PC-9 (cell line): ENCODE data around the gene THYN1. TPM values are rescaled to one million over a fixed set of nuclear protein-coding genes. Genes with fewer than 3 reads are reported as not detected.

Source experiments
- BruUV-seq: library from RNA; stranded (reverse); fragments of 400-500 nt; replicated peaks from 2 replicates; lab custom pipeline; 2021; lab: Mats Ljungman, UMichigan
- CTCF ChIA-PET: fragments of 300-600 bp; sonication (Branson Sonifier 250); formaldehyde crosslinking; loops from one replicate; lab custom pipeline; 2022; ENCODE audit warnings: antibody characterized with exemption; lab: Charles Lee
- POLR2A ChIA-PET: fragments of 300-600 bp; sonication (Branson Sonifier 250); formaldehyde crosslinking; loops from one replicate; lab custom pipeline; 2022; ENCODE audit warnings: antibody characterized with exemption; ENCODE audit not compliant: unreplicated experiment; lab: Charles Lee
- DNase-seq, 2 experiments: peaks; one replicate each; pipeline versions ENCODE4 v3.0.0 to v3.0.0-alpha.2; 2015 to 2022; ENCODE audit warnings: mixed read lengths in 1 of 2
- H2AFZ ChIP-seq: fragments of 200-600 bp; sonication (generic); 2 replicates; pipeline ENCODE4 v1.8.1; 2017; ENCODE audit warnings: antibody characterized with exemption
- H3F3A ChIP-seq: fragments of 200-600 bp; sonication (generic); 2 replicates; pipeline ENCODE4 v1.8.1; 2017; ENCODE audit warnings: antibody characterized with exemption, mild to moderate bottlenecking, low read depth; ENCODE audit not compliant: insufficient read depth
- H3K27ac ChIP-seq: fragments of 200-600 bp; sonication (generic); 2 replicates; pipeline ENCODE4 v1.6.1; 2016; ENCODE audit warnings: mixed run types
- H3K27me3 ChIP-seq: fragments of 200-600 bp; sonication (generic); 2 replicates; pipeline ENCODE4 v1.6.1; 2016; ENCODE audit warnings: low read depth, mixed run types; ENCODE audit not compliant: insufficient read depth
- H3K36me3 ChIP-seq: fragments of 200-600 bp; sonication (generic); 2 replicates; pipeline ENCODE4 v1.6.1; 2016; ENCODE audit warnings: low read depth, mixed run types
- H3K4me1 ChIP-seq: fragments of 200-600 bp; sonication (generic); replicated peaks from 2 replicates; pipeline ENCODE4 v1.6.1; 2016; ENCODE audit warnings: mixed run types; ENCODE audit not compliant: insufficient read depth
- H3K4me2 ChIP-seq: fragments of 200-600 bp; sonication (generic); 2 replicates; pipeline ENCODE4 v1.6.1; 2017; ENCODE audit warnings: mixed run types
- H3K4me3 ChIP-seq: fragments of 200-600 bp; sonication (generic); 2 replicates; pipeline ENCODE4 v1.6.1; 2016; ENCODE audit warnings: mixed run types
- H3K79me2 ChIP-seq: fragments of 200-600 bp; sonication (generic); 2 replicates; pipeline ENCODE4 v1.6.1; 2017; ENCODE audit warnings: low read depth, mixed run types
- H3K9me2 ChIP-seq: fragments of 200-600 bp; sonication (generic); 2 replicates; pipeline ENCODE4 v1.8.1; 2017; ENCODE audit warnings: mild to moderate bottlenecking; ENCODE audit not compliant: insufficient read depth
- H3K9me3 ChIP-seq: fragments of 200-600 bp; sonication (generic); 2 replicates; pipeline ENCODE4 v1.8.1; 2016; ENCODE audit warnings: low read depth; ENCODE audit not compliant: insufficient read depth
- H4K20me1 ChIP-seq: fragments of 200-600 bp; sonication (generic); 2 replicates; pipeline ENCODE4 v1.8.1; 2017; ENCODE audit not compliant: insufficient read depth
- CTCF ChIP-seq: fragments of 200-600 bp; sonication (generic); conservative IDR thresholded peaks from 2 replicates; pipeline ENCODE4 v1.6.1; 2017; ENCODE audit warnings: mixed run types, antibody characterized with exemption, mild to moderate bottlenecking, moderate library complexity
- EZH2 ChIP-seq: fragments of 200-600 bp; sonication (generic); IDR thresholded peaks from 2 replicates; pipeline ENCODE4 v1.8.0; 2017; ENCODE audit warnings: antibody characterized with exemption, low read depth
- intact Hi-C: fragments of 100-400 bp; cut with micrococcal nuclease; formaldehyde crosslinking; loops from one replicate; pipeline ENCODE4 v1.10.0; 2022; ENCODE audit not compliant: unreplicated experiment
- total RNA-seq: library from RNA; stranded (reverse); gene quantifications from 2 replicates; pipeline ENCODE4 v1.2.3, GENCODE V29; 2021

The THYN1 gene
- total RNA-seq, 1 experiment from 2014 or later, result 29.8 TPM

GRCh38 chr11:134275534-134276395, 22.6 kb upstream of the THYN1 start, which contains the start of gene GLB1L3:
TSS of gene GLB1L3 (plus strand) at chr11:134276379. CDS start at chr11:134276741, 362 bp downstream.
- ChIA-PET CTCF (no interaction called here), POLR2A (no interaction called here)
- no peak for DNase-seq
- Histone ChIP-seq H3K4me2 (no peak within 1 kb of the TSS), H3K4me1 (no peaks in the 10 kb centered on the region), H3F3A (no peaks in the 10 kb centered on the region), H3K79me2 (no peaks in the 10 kb centered on the region), H3K9me2 (no peaks in the 10 kb centered on the region), H3K27ac (no peak within 1 kb of the TSS), H3K36me3 (no peaks in the 10 kb centered on the region), H3K9me3 (no peaks in the 10 kb centered on the region), H3K4me3 (no peak within 1 kb of the TSS), H4K20me1 (no peaks in the 10 kb centered on the region), H3K27me3 (peaks cover 4% of the 10 kb centered on the region; the same call in 1 of the 2 replicates), H2AFZ (no peak within 1 kb of the TSS)
- intact Hi-C loops, result no loop called here
- TF ChIP-seq EZH2 (no peak), CTCF (no peak)
- no TSS peak for BruUV-seq

GRCh38 chr11:134275188-134275533, 22.0 kb upstream of the THYN1 start:
- no peaks in the 10 kb centered on the region for H3K9me2 ChIP-seq
- ChIA-PET POLR2A (no interaction called here), CTCF (no interaction called here)
- H3K79me2 ChIP-seq, result no peaks in the 10 kb centered on the region
- no peak for DNase-seq
- no peaks in the 10 kb centered on the region for H3K4me1 ChIP-seq
- no peaks in the 10 kb centered on the region for H3K27me3 ChIP-seq
- no peak for TF ChIP-seq CTCF
- no peak for TF ChIP-seq EZH2
- intact Hi-C loops, result no loop called here
- H3K36me3 ChIP-seq, result no peaks in the 10 kb centered on the region
- no peak overlapping the region for H3K4me3 ChIP-seq
- H3K9me3 ChIP-seq, result no peaks in the 10 kb centered on the region
- no peak overlapping the region for H2AFZ ChIP-seq
- H3K4me2 ChIP-seq, result no peak overlapping the region
- no peaks in the 10 kb centered on the region for H3F3A ChIP-seq
- H4K20me1 ChIP-seq, result no peaks in the 10 kb centered on the region
- H3K27ac ChIP-seq, result no peak overlapping the region
- no TSS peak for BruUV-seq

GRCh38 chr11:134273317-134273712, 20.2 kb upstream of the THYN1 start:
- BruUV-seq, result no TSS peak
- peaks cover 2% of the 10 kb centered on the region; the same call in 1 of the 2 replicates for H3F3A ChIP-seq
- H2AFZ ChIP-seq, result no peak overlapping the region
- no peak overlapping the region for H3K4me2 ChIP-seq
- H3K27ac ChIP-seq, result no peak overlapping the region
- no peaks in the 10 kb centered on the region for H4K20me1 ChIP-seq
- H3K79me2 ChIP-seq, result no peaks in the 10 kb centered on the region
- H3K9me2 ChIP-seq, result no peaks in the 10 kb centered on the region
- ChIA-PET POLR2A (interaction anchor here (0.6 kb wide), 1 partner anchor 49 kb away, joined by 10 read pairs; the partner anchor contains the start of gene VPS26B), CTCF (interaction anchor here (0.7 kb wide), 1 partner anchor 20 kb away, joined by 4 read pairs; the partner anchor contains the start of gene ACAD8)
- H3K4me1 ChIP-seq, result peaks cover 1% of the 10 kb centered on the region; the same call in 1 of the 2 replicates
- no peaks in the 10 kb centered on the region for H3K9me3 ChIP-seq
- no peak for DNase-seq
- H3K4me3 ChIP-seq, result no peak overlapping the region
- TF ChIP-seq EZH2, result no peak
- no peak for TF ChIP-seq CTCF
- H3K27me3 ChIP-seq, result no peaks in the 10 kb centered on the region
- no peaks in the 10 kb centered on the region for H3K36me3 ChIP-seq
- intact Hi-C loops, result no loop called here
